Activated CD4-positive, alpha-beta T cell treated with anti-CD3 and anti-CD28 coated beads, Interleukin-10, Interleukin-2, amounts not matched to agents 100 ng/mL and 50 ng/mL, durations not matched to agents 16 hours and 8 hours (primary cell): ENCODE data around the gene MTMR2.

Experiments
- DNase-seq: peaks from one replicate; pipeline ENCODE4 v3.0.0-alpha.2; 2020

Gene MTMR2

DNA sequence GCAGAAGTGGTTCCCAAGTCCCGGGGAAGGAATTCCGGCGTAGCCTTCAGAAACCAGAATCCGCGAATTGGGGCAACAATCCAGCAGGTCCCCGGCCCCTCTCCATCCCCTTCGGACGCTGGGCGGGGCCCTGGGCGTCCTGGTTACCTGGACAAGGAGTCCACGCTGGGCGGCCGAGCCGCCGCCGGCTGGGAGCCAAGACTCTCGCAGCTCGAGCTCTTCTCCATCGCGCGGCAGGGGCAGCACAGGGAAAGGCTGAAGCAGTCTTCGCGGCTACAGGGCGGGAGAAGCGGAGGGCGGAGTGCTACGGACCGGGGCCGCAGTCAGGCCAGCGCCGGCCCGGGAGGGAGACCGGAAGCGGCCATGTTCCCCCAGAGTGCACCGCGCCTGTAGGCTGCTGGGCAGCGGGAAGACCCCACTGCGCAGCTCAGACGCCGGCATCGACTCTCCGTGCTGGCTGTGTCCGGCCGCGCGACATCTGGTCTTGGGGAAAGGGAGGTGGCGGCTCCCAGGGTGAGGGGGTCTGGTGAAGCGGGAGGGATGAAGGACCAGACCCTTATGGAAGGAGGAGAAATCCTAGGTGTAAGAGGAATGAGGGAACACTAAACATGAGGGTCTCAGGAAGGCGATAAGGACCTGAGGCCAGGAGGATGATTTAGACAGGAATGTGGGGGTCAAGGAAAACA, at the start of gene MTMR2:
TSS of gene MTMR2 (minus strand) at position 380 of the 686 bp plus-strand sequence. CDS start at position 227, 153 bp downstream.
- DNase-seq: peak; percentile 76

DNA sequence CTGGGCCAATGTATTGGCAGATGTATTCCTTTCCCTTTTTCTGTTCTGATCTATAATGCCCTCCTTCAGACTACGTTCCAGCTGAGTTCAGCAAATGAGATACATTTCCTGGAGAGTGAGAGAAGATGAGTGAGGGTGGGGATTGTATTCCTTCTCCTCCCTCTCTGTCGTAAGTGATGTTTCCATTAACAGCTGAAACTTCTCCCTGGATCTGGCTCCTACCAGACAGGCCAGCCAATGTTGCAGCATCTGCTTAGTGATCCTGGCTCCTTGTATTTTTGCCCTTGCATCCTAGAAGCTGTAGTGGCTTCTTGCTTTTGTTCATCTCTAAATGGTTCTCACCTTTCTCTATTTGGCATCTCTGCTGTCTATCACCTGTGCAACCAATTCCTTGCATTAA, 48.2 kb upstream of the MTMR2 start:
- no peak for DNase-seq

DNA sequence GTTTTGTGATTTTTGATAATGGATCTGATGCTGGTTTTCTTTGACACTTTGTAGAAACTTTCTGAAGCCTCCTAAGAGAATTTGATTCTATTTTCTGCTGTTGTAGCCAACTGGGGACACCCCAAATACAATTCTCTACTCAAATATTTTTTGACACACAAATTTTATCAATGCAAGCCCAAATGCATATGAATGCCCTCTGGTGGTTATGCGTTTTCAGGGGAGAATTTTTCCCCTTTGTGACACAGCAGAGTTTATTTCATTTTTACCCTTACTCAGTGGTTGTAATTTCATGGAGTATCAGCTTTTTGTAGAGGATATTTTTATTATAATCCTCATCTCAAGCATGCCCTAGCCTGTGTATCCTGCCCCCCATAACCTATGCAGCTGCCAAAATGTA, 44.7 kb upstream of the MTMR2 start:
- DNase-seq: no peak

DNA sequence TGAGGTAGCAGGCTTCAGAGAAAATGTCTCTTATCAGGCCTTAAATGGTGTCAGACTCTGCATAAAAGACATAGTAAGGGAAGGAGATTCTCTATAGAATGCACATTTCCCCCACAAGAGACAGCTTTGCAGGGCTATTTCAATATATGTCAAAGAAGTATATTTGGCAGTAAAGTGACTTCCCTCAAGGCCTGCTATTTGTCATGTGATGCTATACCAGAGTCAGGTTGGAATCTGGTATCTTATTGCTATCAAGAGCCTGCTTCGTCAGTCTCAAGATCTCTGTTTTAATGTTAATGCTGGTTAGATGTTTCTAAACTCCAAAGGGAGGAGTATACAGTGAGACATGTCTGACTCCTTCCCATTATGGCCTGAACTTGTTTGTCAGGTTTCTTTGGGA, 40.4 kb upstream of the MTMR2 start:
- DNase-seq: no peak

GRCh38 chr11:95961758-95962157, 37.9 kb upstream of the MTMR2 start:
- DNase-seq: no peak

DNA sequence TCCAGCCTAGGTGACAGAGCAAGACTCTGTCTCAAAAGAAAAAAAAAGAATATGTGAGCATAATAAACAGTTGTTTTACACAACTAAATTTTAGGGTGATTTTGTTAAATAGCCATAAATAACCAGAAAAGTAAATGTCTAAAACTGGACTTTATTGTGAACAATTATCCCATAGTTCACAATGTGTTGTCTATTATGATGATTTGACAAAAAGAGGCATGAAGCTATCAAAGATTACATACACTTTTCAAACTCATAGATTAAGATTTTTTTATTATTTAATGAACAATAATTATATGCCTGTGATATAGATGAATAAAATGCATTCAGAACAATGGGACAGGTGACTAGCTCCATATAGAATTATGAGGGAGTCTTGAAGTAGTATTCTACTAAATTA, 27.0 kb upstream of the MTMR2 start:
- no peak for DNase-seq

- no peak for DNase-seq
Observed at GRCh38 chr11:95948637-95949036, 24.7 kb upstream of the MTMR2 start.

GRCh38 chr11:95944623-95945022, 20.7 kb upstream of the MTMR2 start:
- no peak for DNase-seq

DNA sequence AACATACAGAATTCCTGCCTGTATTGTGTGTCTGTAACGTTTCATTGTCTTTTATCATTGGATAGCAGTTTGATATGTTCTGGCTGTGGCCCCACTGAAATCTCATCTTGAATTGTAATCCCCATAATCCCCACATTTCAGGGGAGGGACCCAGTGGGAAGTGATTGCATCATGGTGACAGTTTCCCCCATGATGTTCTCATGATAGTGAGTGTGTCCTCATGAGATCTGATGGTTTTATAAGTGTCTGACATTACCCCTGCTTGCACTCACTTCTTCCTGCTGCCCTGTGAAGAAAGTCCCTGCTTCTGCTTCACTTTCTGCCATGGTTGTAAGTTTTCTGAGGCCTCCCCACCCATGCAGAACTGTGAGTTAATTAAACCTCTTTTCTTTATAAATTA, 19.6 kb upstream of the MTMR2 start:
- DNase-seq: no peak

DNA sequence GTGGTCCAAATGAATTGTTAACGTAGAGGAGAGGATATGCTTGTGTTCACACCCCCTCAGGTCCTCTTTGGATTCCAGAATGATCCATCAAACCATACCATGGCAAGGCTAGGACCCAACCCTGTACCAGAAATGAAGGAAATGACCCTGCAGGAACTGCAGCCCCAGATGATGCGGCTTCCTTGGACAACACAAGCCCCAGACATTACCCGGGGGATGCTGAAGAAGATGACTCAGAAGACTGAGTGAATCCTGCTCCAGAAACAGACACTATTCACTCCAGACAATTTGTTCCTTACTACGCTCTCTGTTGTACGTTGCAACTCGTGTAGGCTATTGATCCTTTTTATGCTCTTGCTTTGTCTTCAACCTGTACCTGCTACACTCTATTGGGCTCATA, 15.2 kb upstream of the MTMR2 start:
- DNase-seq: no peak

- no peak for DNase-seq
Observed at GRCh38 chr11:95937358-95937757, 13.5 kb upstream of the MTMR2 start.

GRCh38 chr11:95933594-95933993, 9.7 kb upstream of the MTMR2 start:
- no peak for DNase-seq

GRCh38 chr11:95931916-95932315, 8.0 kb upstream of the MTMR2 start:
- no peak for DNase-seq

DNA sequence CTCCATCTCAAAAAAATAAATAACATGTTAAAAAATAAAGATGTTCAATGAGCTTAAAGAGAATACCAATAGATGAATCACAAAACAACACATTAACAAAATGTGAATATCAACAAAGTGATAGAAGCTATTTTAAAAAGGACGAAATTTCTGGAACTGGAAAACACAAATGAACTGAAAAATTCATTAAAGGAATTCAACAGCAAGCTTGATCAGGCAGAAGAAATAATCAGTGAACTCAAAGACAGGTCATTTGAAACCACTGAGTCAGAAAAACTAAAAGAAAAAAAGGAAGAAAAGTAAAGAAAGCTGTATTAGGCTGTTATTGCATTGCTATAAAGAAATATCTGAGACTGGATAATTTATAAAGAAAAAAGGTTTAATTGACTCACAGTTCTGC, 7.0 kb upstream of the MTMR2 start:
- DNase-seq: no peak

- DNase-seq: no peak
Observed at GRCh38 chr11:95926726-95927125, 2.8 kb upstream of the MTMR2 start.

DNA sequence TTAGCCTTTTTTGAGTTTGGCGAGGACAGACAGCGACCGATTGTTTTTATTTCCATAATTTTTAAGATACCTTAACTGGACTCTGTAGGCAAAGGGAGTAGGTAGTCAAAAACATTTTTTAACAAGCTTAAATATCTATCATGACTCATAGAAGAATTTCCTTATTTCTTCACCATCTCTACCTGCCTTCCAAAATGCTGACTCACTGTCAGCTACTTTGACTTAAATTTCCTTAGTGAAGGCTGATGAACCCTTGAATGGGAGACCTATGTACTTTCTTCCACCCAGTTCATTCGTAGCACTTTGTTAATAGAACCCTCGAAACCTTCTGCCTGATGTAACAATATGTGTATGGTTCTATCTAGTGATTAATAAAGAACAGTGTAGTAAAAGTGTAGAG, 1.1 kb upstream of the MTMR2 start:
- peak; percentile 23 for DNase-seq

GRCh38 chr11:95924414-95924760, 480 bp upstream of the MTMR2 start:
- DNase-seq: no peak

DNA sequence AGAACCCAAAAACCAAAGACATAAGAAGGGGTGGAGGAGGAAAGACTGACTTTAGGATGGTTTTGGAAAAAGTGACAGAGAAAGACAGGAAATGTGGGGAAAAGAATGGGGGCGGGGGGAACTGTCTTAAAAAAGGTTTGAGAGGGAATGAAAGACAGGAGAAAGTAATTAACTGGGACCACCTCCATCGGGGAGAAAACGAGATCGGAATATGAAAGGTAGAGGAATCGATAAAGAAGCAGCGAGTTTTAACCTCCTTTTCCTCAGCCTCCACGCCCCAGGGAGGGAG, 524 bp downstream of the MTMR2 start:
- peak; percentile 17 for DNase-seq

GRCh38 chr11:95922536-95923438, 1.1 kb downstream of the MTMR2 start:
- no peak for DNase-seq

DNA sequence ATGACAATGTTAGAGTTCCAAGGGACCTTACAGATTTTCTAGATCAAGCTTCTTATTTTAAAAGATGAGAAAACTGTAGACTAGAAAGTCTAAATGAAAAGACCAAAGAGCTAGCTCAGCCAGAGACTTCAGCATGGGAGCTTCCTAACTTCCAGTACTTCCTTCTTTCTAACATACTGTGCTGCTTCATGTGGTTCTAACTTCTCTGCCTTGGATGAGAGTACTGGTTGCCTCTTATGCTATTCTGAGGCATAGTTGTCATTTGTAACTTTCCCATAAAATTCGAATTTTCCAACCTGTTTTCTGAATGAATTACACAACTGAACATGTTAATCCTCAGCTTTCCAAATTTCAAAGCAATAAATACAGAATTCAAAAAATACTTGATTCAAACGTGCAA, 1.8 kb downstream of the MTMR2 start:
- DNase-seq: no peak

DNA sequence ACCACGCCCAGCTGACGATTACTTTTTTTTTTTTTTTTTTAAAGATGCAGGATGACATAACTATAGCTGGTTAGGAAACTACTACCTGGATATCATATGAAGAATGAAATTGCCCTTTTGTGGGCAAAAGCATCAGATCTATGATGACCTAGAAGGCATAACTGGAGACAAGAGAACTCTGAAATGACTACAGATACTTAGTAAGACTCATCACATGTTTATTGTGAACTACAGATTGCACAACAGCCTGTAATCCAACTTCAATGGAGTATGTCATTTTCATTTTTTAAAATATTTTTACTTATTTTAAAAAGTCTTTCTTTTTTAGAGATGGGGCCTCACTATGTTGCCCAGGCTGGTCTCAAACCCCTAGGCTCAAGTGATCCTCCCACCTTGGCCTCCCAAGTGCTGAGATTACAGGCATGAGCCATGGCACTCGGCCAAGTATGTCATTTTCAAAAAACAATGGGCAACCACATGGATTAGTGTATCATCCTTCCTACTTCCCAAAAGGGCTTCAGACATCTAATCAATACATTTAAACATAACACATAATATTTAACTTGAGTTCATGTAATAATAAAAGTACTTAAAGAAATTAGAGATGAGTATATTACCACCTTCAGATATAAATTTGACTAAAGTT, 3.3 kb downstream of the MTMR2 start:
- DNase-seq: no peak

DNA sequence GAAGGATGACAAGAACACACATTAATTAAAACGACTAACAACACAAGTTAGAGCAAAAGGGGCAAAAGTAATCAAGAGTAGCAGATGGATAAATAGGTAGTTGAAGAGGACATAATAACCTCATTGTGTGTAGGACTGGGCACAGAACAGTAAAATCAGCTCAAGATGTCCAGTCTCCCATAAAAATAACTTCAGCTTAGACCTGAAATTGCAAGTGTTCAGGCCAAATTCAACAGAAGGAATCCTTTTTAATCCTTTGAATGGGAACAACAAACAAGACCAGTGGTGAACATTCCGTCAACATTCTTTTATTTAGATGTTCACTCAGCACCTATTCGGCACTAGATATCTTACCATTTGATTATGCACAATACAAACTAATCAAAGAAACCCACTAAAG, 4.4 kb downstream of the MTMR2 start:
- no peak for DNase-seq

- no peak for DNase-seq
Observed at GRCh38 chr11:95918720-95919119, 5.2 kb downstream of the MTMR2 start.

- DNase-seq: no peak
Observed at GRCh38 chr11:95918056-95918455, 5.9 kb downstream of the MTMR2 start.
